ENCODE measurements around the gene SPAG17.

DNA sequence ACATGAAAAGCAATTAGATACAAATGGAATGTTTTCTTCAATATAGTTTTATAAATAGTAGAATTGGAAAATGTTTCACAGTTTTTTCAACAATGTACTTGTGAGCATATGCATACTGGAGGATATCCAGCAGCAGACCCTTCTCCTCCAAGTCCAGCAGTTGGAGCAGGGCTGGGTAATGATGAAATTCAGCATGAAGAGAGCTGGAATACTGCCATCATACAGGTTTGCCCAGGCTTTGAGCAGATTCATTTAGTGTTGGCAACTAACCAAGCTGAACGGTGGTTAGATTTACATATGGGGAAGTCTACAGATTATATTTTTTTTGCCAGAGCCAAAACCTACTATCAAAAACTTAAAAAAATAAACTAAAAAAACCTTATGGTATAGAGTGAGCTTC, 217.1 kb downstream of the SPAG17 start:
- TF ChIP-seq HDGF (IDR thresholded peaks at IDR 0.05; ENCODE audit: borderline replicate concordance) (no peak), LEF1 (IDR thresholded peaks at IDR 0.05; ENCODE audit: borderline replicate concordance) (no peak), ELF4 (IDR thresholded peaks at IDR 0.05) (no peak)
- TF ChIP-seq, protein P1, sequence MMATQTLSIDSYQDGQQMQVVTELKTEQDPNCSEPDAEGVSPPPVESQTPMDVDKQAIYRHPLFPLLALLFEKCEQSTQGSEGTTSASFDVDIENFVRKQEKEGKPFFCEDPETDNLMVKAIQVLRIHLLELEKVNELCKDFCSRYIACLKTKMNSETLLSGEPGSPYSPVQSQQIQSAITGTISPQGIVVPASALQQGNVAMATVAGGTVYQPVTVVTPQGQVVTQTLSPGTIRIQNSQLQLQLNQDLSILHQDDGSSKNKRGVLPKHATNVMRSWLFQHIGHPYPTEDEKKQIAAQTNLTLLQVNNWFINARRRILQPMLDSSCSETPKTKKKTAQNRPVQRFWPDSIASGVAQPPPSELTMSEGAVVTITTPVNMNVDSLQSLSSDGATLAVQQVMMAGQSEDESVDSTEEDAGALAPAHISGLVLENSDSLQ (IDR thresholded peaks at IDR 0.05), result no peak
